Renal cortex interstitium (tissue), 11 donors: ENCODE measurements around the gene GARNL3. TPM values are rescaled to one million over a fixed set of nuclear protein-coding genes. Genes with fewer than 3 reads are reported as not detected.

Source experiments
- DNase-seq, 11 donors: peaks; one replicate each; pipeline ENCODE4 v3.0.0-alpha.2; 2013; ENCODE audit warnings: low read depth in 9 of 11, low spot score in 4 of 11; ENCODE audit errors: extremely low read depth in 1 of 11
- polyA plus RNA-seq, 3 donors: library from polyadenylated mRNA; unstranded; fragments of 120-200 nt; gene quantifications; one replicate each; pipeline ENCODE4 v1.2.1, GENCODE V29; 2013; ENCODE audit not compliant: insufficient read length in 3 of 3

GARNL3 gene
- polyA plus RNA-seq, 3 donors: 13.9 to 18.1 (median 16.1) TPM

GRCh38 chr9:127407492-127407843 lies 142.9 kb downstream of the GARNL3 start:
- no peak for DNase-seq

DNA sequence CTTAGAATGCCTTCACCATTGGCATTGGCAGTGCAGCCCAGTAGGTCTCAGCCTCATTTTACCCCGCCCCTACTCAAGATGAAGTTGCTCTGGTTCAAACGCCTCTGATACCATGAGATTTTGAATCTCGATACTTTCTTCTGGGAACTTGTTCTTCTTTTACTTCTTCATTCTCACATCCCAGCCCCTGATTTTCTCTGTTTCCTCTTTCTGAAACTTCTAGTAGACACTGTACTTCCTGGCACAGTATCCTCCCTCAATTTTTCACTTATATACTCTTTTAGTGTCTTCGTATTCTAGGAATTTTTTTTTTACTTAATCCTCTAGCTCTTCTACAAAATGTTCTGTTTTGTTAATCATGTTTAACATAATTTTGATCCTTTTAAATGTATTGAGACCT lies 146.5 kb downstream of the GARNL3 start:
- DNase-seq: no peak

GRCh38 chr9:127415141-127415540 lies 150.6 kb downstream of the GARNL3 start:
- no peak for DNase-seq

GRCh38 chr9:127415657-127416056 lies 151.1 kb downstream of the GARNL3 start:
- no peak for DNase-seq

DNA sequence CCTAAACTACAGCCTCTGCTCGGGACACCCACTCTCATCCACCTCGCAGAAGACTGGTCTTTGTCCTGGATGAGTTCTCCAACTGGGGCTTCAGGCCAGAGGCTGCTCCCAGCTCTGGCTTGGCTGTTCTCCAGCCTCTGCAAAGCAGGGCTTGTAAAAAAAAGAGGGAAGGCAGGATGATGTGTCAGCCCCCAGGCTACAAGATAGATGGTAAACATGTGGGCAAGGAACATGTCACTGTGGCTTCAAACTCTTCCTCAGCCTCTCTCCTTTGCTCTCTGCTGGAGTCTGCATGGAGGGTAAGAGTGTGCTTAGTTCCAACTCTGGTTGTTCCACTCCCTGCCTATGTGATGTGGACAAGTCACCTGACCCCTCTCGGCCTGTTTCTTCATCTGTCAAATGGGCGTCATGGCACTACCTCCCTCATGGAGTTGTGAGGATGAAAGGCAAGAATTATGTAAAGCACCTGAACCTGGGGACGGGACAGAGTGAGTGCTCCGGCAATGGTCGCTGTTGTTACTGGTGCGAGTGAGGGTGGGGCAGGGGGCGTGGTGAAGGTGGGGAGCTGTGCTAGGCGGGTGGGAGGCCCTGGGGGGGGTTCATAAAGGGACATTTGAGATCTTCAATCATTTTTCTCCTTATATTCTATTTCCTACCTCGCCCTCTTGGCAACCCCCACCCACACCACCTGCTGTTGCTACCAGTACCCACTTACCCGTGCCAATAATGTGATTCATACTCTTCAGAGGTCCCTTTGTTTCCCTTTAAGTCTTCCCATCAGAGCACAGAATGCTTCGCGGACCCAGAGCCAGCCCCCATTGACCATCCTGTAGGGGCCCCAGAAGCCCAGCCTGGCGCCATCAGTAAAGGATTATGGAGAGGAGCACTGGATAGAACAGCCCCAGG lies 152.8 kb downstream of the GARNL3 start:
- DNase-seq: no peak

DNA sequence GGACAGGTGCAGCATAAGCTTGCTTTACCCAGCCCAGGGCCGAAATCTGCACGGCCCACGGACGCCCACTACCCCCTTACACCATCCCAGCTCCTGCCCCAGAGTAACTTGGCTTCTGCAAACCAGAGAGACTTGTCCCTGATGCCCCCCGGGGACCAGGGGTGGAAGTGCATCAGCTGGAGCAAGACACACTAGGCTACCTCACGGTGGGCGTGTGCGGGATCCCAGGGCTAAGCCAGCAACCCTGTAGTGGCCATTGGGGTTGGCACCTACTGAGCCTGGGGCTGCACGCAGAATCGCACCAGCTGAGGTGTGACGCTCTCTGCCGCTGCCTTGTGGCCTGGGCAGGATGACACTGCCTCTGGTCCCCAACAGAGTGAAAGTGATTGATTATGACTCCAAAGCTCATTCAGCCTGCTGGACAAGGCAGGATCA lies 153.5 kb downstream of the GARNL3 start:
- no peak for DNase-seq

DNA sequence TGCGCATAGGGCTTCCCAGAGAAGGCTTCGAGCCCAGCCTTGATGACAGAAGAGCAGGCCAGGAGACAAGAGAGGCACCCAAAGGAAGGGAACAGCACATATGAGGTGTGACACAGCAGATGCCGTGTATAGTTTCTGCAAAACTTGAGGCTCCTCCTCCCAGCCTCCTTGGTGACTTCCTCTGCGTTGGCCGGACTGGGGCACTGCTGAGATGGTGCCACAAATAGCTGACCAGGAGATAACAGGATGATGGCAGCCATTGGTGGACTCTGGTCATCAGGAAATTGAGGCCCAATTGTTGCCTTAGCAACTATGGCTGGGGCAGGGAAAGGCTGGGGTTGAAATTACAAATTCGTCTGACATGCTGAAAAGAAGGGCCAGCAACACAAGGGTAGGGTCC lies 154.8 kb downstream of the GARNL3 start:
- DNase-seq: no peak

DNA sequence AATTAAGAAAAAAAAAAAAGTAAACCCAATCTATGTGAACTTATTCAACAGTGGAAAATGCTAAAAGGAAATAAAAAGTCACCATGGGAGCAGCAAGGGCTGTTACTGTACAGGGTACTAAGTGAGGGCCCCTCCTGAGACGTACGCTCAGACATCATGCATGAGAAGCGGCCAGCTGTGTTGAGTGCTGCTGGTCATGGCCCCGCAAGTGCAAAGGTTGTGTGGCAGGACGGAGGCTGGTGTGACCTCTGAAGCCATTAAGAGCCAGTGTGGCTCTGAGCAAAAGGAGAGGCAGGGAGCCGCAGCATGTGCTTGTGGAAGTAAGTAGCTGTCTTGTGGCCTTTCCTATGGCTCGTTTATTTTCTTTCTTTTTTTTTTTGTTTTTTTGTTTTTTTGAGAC lies 156.5 kb downstream of the GARNL3 start:
- no peak for DNase-seq

- no peak for DNase-seq
Measured at GRCh38 chr9:127422133-127422782, 157.7 kb downstream of the GARNL3 start.

GRCh38 chr9:127422787-127423186 lies 158.2 kb downstream of the GARNL3 start:
- DNase-seq: no peak

GRCh38 chr9:127423476-127423933 lies 158.9 kb downstream of the GARNL3 start:
- DNase-seq: peak in 2 of 11 donors; percentile 10 to 19

- peak; percentile 84 to 96 (median 89) for DNase-seq
Measured at GRCh38 chr9:127423934-127424675, 159.5 kb downstream of the GARNL3 start, which contains the start of gene ZNF79. TSS of gene ZNF79 (plus strand) at chr9:127424382. CDS start at chr9:127424788, 406 bp downstream.

- peak in 2 of 11 donors; percentile 4 to 12 for DNase-seq
Measured at GRCh38 chr9:127424676-127424999, 160.1 kb downstream of the GARNL3 start.

- DNase-seq: no peak
Measured at GRCh38 chr9:127426756-127427155, 162.2 kb downstream of the GARNL3 start.

DNA sequence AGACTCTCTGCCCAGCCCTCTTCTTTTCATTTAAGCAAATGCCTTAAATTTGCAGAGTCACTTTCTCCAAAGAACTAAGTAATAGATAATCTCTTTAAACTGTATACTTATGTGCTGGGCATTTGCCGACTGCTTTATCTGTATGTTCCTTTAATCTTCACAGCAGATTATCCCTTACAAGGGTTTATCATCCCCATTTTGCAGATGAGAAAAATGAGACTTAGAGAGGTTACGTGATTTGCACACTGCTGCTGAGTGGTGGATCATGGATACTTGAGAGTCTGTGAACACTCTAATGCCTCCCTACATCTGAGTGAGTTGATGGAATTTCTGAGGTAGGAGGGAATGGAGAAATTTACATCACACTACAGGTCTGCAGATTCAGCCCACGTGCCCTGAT lies 163.8 kb downstream of the GARNL3 start:
- DNase-seq: no peak

- no peak for DNase-seq
Measured at GRCh38 chr9:127430415-127430814, 165.8 kb downstream of the GARNL3 start.

- DNase-seq: no peak
Measured at GRCh38 chr9:127437497-127438264, 173.1 kb downstream of the GARNL3 start.

DNA sequence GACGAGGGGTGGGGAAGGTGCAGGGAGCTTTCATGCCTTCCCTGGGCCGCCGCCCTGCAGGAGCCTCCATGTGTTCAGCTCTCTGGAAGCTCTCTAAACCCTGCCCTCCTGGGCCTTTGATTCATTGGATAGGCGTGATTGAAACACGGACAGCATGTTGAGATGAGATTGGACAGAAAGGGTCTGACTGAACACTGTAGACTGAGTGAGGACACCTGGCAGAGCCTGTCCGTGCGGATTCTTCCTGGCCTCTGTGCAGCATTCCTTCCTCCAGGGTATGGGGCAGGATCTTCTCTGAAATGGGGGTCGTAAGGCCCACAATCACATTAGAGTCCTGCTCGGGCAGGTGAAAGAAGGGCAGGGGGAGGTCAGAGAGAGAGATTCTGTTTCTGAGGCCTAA lies 173.8 kb downstream of the GARNL3 start:
- no peak for DNase-seq
